ENCODE measurements around the gene DEFB132. TPM values are rescaled to one million over a fixed set of nuclear protein-coding genes. Genes with fewer than 3 reads are reported as not detected.

The DEFB132 gene
- total and polyA plus RNA-seq, 7 donors = not detected

- intact Hi-C loops (cut with DNase I) = loop anchor here in 1 of 2 donors (10.0 kb wide), 1 partner anchor 56 kb away; no protein-coding TSS in a partner anchor
- H3K27ac ChIP-seq = no peak overlapping the region
- no peaks in the 10 kb centered on the region for H3K27me3 ChIP-seq (ENCODE audit: insufficient read depth in 3 of 3, low read length in 2 of 3)
- TF ChIP-seq, protein P1, sequence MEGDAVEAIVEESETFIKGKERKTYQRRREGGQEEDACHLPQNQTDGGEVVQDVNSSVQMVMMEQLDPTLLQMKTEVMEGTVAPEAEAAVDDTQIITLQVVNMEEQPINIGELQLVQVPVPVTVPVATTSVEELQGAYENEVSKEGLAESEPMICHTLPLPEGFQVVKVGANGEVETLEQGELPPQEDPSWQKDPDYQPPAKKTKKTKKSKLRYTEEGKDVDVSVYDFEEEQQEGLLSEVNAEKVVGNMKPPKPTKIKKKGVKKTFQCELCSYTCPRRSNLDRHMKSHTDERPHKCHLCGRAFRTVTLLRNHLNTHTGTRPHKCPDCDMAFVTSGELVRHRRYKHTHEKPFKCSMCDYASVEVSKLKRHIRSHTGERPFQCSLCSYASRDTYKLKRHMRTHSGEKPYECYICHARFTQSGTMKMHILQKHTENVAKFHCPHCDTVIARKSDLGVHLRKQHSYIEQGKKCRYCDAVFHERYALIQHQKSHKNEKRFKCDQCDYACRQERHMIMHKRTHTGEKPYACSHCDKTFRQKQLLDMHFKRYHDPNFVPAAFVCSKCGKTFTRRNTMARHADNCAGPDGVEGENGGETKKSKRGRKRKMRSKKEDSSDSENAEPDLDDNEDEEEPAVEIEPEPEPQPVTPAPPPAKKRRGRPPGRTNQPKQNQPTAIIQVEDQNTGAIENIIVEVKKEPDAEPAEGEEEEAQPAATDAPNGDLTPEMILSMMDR (IDR thresholded peaks at IDR 0.05) = no peak
- peaks cover 0 to 18% of the 10 kb centered on the region in 2 donors for H3K36me3 ChIP-seq (ENCODE audit: insufficient read depth in 1 of 2, low read depth in 1 of 2)
- peak overlapping the region; percentile 38 for H3K4me3 ChIP-seq
- no peaks in the 10 kb centered on the region for H3K4me1 ChIP-seq
- DNase-seq (peak in 1 of 2 donors; percentile 63), ATAC-seq (peak in 1 of 4 donors; percentile 54)
- 59 to 72% (median 70%) methylated on average over 54 to 87 of the region's 88 CpGs for WGBS, 3 donors
- no peaks in the 10 kb centered on the region for H3K9me3 ChIP-seq
These were observed 21.4 kb downstream of the DEFB132 start for GRCh38 chr20:278607-279571.

DNA sequence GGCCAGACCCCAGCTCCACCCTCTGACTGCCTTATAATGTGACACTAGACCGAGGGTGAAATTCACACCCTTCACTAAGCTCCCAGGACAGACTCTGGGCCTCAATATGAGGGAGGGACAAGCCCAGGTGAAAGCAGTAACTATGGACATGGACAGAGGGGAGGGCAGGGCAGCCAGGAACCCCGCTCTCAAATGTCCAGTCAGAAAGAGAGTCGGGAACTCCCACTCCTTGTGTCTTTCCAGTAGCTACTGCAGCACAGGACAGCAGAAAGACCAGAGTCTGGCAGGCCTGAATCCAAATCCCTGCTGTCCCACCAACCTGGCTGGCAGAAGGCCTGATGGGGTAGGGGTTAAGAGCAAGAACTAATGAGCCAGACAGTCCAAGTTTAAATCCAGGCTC lies 26.6 kb downstream of the DEFB132 start:
- no peak for ATAC-seq
- no peaks in the 10 kb centered on the region for H3K27me3 ChIP-seq (ENCODE audit: insufficient read depth in 3 of 3, low read length in 2 of 3)
- H3K27ac ChIP-seq = no peak overlapping the region
- no peak overlapping the region for H3K4me3 ChIP-seq
- peaks cover 0 to 5% of the 10 kb centered on the region in 2 donors for H3K36me3 ChIP-seq (ENCODE audit: insufficient read depth in 1 of 2, low read depth in 1 of 2)
- WGBS, 3 donors = 49 to 63% (median 50%) methylated on average over 3 of the region's 3 CpGs
- no peak for DNase-seq
- no peaks in the 10 kb centered on the region for H3K4me1 ChIP-seq
- intact Hi-C loops (cut with DNase I) = no loop called here
- peaks cover under 1% of the 10 kb centered on the region for H3K9me3 ChIP-seq
- TF ChIP-seq, protein P1 (IDR thresholded peaks at IDR 0.05) = no peak

DNA sequence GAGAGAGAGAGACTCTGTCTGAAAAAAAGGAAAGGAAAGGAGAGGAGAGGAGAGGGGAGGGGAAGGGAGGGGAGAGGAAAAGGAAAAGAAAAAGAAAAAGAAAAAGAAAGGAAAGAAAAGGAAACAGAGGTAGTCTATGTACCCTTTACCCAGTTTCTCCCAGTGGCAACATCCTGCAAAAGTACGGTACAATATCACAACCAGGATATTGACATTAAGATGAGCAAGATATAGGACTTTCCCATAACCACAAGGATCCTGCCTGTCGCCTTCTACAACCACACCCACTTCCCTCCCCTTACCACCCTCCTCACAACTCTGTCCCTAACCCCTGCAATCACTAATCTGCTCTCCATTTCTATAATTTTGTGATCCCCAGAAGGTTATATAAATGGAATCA lies 29.0 kb downstream of the DEFB132 start:
- peaks cover 2% of the 10 kb centered on the region for H3K9me3 ChIP-seq
- peaks cover 0 to 5% of the 10 kb centered on the region in 2 donors for H3K36me3 ChIP-seq (ENCODE audit: insufficient read depth in 1 of 2, low read depth in 1 of 2)
- TF ChIP-seq, protein P1 (IDR thresholded peaks at IDR 0.05) = no peak
- H3K4me3 ChIP-seq = no peak overlapping the region
- peaks cover 6% of the 10 kb centered on the region for H3K4me1 ChIP-seq
- DNase-seq (no peak), ATAC-seq (no peak)
- no peak overlapping the region for H3K27ac ChIP-seq
- intact Hi-C loops (cut with DNase I) = no loop called here
- H3K27me3 ChIP-seq (ENCODE audit: insufficient read depth in 3 of 3, low read length in 2 of 3) = no peaks in the 10 kb centered on the region
- 83 to 94% (median 91%) methylated on average over 2 of the region's 2 CpGs for WGBS, 3 donors

DNA sequence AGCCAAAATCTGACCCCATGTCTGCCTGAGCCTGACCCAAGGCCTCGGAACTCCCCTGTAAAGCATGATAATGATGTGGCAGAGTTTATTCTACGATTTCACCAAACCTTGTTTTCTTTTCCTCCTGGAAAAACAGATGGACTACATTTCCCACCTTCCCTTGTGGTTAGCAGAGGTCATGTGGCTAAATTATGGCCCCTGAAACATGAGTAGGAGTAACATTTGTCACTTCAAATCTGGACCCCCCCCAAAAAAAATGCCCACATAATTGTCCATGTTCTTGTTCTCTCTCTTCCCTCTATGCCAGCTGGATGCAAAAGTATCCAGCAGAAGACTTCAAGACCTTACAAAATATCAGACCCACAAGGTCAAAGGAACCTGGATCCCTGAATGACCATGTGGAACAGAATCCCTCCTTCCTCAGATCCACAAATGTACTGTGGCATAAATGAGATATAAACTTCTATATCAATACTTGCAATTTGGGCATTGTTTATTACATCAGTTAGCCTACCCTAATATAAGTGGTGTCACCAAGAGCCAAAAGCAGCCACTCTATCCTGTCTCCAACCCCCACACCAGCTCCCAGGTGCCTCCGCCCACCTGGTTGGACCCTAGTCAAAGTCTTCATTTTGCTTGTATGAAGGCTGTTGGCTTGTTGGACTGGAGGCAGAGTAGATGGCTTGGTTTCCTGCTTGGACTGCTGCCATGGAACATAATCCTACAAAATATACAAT lies 31.6 kb downstream of the DEFB132 start:
- H3K4me1 ChIP-seq = peaks cover 6% of the 10 kb centered on the region

More for the DNA sequence above, 31.6 kb downstream of the DEFB132 start:
- ATAC-seq (no peak), DNase-seq (no peak)
- no peaks in the 10 kb centered on the region for H3K27me3 ChIP-seq (ENCODE audit: insufficient read depth in 3 of 3, low read length in 2 of 3)
- TF ChIP-seq, protein P1 (IDR thresholded peaks at IDR 0.05) = no peak
- intact Hi-C loops (cut with DNase I) = no loop called here
- H3K27ac ChIP-seq = no peak overlapping the region
- H3K36me3 ChIP-seq (ENCODE audit: insufficient read depth in 1 of 2, low read depth in 1 of 2) = no peaks in the 10 kb centered on the region
- H3K4me3 ChIP-seq = peak overlapping the region; percentile 74
- 77 to 88% (median 84%) methylated on average over 3 of the region's 3 CpGs for WGBS, 3 donors
- H3K9me3 ChIP-seq = peaks cover 2% of the 10 kb centered on the region
